Adrenal gland (tissue), 5 donors: ENCODE measurements around the gene RELN.

Experiments used
- CTCF ChIP-seq, 6 experiments: fragments of 450-650 bp in 4 of 6; fragments of 200-600 bp in 2 of 6; sonication (generic) in 1 of 6; IDR thresholded peaks; 1 replicate in 5 of 6; 2 replicates in 1 of 6; pipeline versions ENCODE4 v1.5.1 to v1.8.0; 2016 to 2021; ENCODE audit warnings: antibody characterized with exemption in 6 of 6, mild to moderate bottlenecking in 2 of 6, moderate library complexity in 1 of 6
- POLR2A ChIP-seq, 2 donors: fragments of 450-650 bp; IDR thresholded peaks; one replicate each; pipeline ENCODE4 v1.6.1; 2017; ENCODE audit warnings: antibody characterized with exemption in 2 of 2, mild to moderate bottlenecking in 2 of 2, moderate library complexity in 1 of 2
- donor health status: DM: no; HTN: no; CAD: no.

- TF ChIP-seq CTCF (IDR thresholded peaks at IDR 0.05) (no peak), POLR2A (IDR thresholded peaks at IDR 0.05) (no peak)
Measured at GRCh38 chr7:103905997-103906396, 83.5 kb downstream of the RELN start.
